ENCODE data around the gene GCHFR.

DNA sequence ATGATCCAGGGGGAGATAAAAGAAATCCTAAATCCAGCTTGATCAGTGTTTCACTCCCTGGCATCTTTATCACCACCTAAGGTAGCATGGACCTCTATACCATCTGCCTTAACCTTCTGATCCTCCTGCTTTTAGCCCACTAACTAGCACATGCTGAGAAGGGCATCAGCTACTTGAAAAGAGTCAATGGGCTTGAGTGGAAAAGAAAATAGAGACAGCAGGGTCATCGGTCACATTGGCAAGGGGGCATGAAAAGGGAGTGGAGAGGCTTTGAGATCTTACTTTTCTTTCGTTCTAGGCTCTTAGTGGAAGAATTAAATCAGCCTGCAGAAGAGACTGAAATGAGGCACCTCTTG is 42.8 kb downstream of the GCHFR start:
- TF ChIP-seq TAF1 (IDR thresholded peaks at IDR 0.05; ENCODE audit: borderline replicate concordance, low read depth, low read length) = no peak
- TF ChIP-seq POLR2A (IDR thresholded peaks at IDR 0.05; ENCODE audit: low read depth, low read length) = no peak

Measured in GM12892 (cell line).